ENCODE measurements around the gene LINC01488.

The LINC01488 gene

DNA sequence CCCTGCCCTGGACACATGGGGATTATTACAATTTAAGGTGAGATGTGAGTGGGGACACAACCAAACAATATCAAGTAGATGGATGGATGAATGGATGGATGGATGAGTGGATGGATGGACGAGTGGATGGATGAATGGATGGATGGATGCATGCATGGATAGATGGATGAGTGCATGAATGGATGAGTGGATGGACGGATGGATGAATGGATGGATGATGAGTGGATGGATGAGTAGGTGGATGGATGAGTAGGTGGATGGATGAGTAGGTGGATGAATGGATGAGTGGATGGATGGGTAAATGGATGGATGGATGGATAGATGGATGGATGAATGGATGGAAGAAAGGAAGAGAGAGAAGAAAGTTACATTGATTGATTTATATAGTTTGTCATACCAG is 859 bp downstream of the LINC01488 start:
- no peak for DNase-seq

DNA sequence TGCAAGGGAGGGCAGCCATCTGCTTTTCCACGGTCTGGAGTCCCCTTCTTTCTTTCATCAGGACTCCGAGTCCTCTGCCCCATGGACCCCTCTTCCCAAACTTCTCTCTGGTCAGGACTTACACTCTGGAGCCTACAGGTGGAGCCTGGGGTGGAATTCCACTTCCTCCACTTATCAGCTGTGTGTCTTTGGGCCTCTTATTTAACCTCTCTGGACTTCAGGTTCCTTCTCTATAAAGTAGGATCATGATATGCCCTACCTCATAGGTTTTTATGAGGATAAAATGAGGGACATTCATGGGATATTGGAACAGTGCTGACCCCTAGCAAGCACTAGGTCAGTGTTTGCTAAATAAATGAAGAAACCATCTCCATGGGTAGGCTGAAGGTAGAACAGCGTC is 1.7 kb downstream of the LINC01488 start:
- no peak for DNase-seq

DNA sequence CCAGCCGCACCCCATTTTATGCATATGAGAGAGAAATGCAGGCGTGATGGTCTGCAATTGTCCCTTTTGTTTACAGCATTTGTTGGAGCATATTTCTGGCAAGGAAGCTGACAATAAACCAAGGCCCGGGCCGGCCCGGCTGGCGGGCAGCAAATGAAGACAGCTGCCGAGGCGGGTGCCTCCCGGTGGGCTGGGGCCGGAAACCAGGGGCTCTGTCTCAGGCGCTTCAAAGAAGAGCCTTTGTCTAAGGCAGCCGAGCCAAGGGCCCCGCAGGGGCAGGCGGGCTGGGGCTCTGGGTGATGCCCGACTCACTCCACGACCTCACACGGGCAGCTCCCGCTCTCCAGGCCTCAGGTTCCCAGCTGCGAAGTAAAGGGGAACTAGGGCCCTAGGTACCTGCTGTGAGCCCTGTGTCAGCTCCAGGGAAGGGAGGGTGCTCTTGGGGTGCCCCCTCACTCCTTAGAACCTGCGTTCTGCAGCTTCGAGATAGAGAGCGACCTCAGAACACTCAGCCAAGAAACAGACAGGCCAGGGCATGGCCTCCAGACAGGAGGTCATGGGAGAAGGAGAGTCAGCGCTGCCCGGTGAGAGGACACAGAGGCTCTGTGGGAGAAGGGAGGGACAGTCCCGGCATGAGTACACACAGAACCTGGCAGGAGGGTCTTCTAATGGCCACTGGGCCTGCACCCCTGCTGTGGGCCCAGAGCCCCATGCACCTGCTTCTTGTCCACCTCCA is 2.4 kb downstream of the LINC01488 start:
- no peak for DNase-seq

DNA sequence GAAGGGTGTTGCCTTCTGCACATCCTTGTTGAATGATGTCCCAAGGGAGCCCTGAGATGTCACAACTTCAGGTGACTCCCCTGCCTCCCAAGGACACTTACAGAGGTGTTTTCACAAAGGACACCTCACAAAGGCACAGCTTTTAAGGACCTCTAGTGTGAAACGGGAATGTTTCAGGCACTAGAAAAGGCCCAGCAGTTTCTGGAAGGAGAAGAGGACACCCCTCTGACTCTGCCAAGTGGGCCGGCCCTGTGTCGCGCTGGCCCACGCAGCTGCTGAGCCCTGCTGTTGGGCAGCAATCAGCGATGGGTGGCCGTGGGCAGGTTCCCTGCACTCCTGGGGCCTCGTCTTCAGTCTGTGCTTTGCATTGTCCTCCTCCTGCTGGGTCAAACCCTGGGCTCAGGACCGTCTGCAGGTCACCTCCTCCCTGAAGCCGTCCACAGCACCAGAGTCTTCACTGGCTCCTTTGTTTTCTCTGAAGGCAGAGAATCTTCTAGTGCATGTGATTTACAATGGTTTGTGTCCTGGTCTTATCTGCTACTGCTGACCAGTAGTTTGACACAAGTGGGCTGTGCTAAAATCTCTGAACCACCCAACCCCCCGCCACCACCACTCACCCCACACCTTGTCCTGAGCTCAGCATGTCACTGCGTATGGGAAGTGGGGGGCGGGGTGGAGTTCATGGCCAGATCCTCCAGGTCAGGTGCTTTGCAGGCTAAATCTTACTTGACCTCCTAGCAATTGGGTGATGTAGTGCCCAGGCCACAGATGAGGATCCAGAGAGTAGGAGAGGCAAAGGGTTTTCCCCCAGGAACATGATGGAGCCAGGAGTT is 3.2 kb downstream of the LINC01488 start:
- DNase-seq = no peak

DNA sequence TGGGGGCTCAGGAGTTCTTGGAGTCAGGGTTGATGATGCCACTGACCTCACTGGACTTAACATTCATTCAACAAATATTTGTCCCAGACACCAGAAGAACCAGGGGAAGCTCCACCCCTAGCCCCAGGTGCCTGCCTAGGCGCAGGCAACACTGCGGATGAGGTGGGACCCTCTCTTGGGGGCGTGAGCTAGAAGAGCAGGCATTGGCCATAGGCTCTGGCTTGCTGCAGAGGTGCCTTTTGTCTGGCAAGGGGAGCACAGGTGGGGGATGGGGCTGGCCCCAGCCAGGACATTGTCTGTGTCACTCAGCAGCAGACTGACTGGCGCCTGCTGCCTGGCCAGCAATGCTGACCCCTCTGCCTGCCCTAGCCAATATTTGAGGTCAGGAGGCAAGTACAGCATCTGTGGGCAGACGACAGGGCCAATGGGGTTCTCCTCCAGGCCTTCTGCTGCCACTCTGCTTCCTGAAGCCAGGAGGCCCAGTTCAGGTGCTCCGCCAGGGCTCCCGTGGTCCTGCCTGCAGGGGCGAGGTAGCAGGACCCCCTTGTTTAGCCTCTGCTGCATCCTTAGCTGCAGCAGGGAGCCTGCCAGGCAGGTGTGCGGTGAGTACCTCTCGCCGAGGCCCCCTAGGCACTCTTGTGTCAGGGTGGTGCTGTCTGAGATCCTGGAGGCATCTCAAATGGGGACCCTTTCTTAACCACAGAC is 4.0 kb downstream of the LINC01488 start:
- no peak for DNase-seq

DNA sequence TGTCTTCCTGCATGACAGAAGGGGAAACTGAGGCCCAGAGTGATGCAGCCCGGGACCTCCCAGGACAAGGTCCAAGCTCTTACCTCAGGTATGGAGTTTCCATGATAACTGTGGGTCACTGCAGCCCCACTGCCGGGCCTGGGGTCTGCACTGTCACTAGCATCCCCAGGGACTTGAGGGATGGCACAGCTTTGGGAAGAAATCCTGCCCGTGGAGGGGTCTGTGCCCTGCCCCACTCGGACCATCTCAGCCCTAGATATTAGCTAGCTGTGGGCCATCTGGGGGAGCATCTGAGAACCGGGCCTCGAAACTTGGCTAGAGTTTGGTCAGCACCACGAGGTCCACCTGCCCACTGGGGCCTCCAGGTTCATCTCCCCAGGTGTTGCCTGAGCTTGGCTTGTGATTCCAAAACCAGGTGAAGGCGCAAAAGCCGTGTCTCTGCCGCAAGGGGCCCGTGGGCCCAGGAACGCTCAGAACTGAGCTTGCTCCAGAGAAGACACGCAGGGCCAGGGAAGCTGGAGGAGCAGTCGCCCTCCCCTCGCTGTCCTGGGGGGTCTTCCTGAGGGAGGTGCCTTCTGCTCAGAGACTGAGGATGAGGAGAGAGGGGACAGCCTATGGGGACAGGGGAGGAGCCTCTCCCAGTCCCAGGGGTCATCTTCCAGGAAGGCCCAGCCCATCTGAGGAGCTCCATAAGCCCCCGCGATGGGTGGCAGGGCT is 4.8 kb downstream of the LINC01488 start:
- no peak for DNase-seq

DNA sequence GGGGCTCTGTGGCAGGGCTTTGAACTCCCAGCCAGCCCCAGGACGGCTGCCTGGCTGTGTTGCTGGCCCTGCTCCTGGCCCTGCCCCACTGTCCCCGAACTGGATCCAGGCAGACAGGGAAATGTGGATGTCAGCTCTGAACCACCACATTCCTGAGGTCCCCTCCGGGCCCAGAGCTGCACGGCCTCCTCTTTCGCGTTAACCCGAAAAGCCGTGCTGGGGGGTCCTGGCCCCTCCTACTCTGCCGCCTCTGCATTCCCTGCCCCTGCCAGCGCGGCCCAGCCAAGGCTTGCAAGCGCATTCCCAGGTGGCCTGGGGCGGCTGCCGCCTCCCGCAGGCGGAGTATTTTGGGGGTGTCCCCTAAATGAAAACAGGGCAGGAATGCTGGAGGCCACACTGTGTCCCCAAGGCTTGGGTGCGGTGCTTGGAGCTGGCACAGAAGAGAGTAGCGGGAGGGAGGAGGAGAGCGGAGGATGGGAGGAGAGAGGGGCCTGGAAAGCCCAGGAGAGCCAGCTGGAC is 5.4 kb downstream of the LINC01488 start:
- no peak for DNase-seq

DNA sequence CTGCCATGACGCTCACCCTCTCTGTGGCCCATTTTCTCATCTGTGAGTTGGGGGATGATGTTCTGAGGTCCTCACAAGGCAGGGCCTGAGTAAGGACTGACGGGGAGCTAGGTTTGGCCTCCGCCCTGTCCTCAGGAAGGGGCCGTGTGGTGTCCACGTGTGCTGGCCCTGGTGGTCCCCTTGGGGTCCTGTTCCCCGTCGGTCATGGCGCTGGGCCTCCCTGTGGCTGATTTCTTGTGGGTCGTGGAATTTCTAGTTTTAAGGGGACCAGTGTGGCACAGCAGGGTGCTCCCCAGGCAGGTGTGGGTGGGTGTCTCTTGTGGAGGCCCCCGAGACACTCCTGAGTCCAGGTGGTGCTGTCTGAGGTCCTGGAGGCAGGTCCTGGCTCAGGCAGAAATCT is 5.9 kb downstream of the LINC01488 start:
- no peak for DNase-seq

DNA sequence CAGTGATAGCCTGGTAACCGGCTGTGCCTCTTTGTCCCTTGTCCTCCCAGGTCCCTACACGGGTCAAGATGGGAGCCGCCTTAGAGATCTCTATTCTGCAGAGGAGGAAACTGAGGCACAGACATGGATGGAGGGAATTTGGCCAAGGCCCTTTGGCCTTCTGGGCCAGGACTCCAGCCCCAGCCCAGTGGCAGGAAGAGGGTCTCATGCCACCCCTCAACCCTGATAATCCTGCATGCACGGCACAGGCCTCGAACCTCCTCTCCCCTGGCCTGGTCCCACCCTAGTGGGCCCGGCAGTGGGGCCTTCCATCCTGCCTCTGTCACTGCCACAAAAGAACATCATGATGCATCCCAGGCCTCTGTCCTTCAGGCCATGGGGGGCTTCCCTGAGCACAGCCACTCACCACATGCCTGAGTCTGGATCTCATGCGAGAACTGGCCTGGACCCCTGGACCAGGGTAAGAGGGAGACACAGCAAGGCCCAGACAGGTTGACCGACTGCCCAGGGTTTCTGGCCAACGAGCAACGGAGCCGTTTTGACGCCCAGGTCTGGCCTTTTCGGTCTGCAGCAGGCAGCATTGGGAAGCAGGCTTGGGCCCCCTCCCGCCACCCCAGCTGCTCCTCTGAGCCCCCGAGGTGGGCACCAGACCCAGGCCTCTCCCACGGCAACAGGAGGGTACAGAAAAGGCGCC is 6.5 kb downstream of the LINC01488 start:
- no peak for DNase-seq

DNA sequence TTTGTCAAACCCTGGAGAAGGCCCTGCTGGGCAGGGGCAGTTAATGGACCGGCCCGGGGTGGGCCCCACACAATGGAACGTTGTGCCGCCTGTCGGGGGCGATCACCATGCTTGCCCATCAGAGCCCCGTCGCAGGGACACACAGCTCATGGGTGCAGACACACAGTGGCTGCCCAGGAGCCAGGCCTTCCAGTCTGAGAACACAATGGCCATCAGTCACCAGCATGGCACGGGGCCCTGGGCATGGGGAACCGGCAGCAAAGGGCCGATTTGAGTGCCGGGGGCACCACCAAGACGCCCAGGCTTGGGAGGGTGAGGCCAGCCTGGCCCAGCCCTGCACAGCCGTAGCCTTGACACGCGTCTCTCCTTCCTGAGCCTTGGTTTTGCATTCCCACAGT is 7.1 kb downstream of the LINC01488 start:
- no peak for DNase-seq

DNA sequence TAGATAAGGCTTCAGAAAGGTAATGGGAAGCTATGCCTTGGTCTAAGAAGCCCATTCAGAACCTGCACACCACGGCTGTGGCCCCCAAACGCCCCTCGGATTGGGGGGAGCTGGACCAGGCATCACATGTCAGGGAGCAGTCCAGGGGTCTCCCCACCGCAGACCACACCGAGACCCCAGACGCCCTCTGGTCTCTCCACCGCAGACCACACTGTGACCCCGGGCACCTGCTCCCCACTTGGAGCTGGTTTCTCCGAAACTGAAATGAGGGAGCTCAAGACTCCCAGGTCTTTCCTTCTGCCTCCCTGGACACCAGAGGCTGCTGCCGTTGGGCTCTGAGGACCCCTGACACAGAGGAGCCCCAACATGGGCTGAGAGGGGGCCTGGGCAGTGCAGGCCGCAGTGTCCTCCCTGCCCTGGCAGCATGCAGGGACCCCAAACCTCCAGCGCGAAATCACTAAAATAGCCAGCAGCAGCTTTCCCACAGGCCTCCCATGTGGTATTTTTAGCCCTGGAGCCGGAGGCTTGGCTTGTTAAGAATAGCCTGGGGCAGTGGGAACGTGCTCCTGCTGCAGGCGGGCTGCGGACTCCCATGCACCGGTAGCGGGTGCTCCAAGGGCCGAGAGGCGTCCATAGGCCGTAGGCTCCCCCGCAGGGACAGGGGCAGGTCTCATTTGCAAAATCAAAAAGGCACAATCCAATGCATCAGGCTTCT is 7.7 kb downstream of the LINC01488 start:
- no peak for DNase-seq

DNA sequence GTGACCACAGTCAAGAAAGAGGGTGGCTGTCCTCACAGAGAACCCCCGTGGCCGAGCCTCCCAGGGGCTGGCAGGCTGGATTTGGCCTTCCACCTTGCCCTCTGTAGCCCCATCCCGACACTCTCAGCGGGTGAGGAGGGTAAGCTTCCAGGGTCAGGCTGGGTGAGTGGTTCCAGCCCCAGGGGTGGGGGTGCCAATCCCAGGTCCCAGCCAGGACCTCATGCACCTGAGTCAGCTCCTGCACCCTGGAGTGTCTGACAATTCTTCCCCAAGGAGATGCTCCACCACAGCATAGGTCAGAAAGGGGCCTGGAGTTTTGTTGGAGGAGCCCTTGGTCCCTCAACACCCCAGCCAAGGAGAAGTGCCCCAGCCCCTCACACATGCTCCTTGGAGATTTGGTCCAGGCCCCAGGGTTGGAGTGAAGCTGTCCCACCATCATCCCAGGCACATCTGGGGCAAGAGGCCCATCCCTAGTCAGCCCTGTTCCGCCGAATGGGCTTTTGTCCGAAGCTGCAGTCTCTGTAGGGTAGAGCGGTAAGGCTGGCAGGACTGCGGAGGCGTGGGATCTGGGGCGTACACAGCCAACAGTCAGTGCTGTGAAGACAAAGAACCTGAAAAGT is 8.4 kb downstream of the LINC01488 start:
- no peak for DNase-seq

DNA sequence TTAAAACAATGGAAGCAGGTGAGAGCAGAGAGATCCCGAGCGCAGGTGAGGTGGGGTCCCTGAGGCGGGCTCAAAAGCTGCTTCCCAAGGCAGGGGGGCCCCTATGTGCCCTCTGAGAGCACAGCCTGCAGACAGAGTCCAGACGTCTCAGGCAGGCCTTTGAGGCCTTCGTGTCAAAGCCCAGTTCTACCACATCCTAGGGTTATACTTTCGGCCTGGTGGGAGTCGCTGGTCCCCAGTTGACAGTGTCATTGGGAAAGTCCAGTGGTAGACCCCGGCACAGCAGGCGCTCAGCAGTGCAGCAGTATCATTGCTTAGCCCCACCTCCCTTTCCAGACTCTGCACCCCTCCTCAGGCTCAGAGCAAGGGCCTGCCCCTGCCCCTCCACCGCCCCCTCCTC is 9.1 kb downstream of the LINC01488 start:
- DNase-seq = no peak

DNA sequence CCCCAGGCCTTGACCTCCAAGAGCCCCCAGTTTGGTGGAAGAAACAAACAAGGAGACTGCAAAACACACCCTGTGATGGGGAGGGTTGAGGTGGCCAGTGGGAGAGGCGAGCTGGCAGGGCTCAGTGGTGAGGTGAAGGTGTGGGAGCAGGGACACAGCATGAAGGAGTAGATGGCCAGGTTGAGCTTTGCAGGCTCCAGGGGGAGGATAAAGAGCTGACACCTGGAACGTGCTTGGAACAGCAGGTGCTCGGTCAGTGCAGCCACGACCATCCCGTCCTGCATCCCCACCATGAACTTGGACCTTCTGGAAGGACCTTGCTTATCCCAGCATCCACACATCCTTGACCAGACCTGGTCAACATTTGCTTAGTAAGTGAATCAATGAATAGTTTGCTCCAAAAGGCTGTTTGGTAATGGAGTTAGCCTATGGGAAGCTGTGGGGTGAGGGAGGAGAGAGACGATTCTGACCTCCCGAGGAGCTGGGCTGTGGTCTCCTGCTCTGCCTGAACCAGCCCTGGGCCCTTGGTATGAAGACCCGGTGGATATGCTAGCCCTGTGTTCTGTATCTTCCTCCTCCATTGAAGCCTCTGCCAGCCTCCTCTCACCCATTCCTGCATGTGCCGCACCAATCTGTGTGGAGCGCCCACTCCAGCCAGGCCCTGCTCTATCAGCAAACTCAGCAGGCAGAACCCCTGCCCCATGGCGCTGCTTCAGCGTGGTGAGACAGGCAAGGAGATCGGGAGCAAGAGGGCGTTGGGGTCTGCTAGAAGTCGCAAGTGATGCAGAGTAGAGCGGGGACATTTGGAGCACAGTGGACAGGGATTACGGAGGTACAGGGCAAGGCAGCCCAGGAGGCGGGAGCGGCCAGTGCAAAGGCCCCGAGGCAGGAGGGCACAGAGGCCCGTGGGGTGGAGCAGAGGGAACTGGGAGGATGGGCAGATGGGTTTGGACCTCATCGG is 9.9 kb downstream of the LINC01488 start:
- DNase-seq = no peak

DNA sequence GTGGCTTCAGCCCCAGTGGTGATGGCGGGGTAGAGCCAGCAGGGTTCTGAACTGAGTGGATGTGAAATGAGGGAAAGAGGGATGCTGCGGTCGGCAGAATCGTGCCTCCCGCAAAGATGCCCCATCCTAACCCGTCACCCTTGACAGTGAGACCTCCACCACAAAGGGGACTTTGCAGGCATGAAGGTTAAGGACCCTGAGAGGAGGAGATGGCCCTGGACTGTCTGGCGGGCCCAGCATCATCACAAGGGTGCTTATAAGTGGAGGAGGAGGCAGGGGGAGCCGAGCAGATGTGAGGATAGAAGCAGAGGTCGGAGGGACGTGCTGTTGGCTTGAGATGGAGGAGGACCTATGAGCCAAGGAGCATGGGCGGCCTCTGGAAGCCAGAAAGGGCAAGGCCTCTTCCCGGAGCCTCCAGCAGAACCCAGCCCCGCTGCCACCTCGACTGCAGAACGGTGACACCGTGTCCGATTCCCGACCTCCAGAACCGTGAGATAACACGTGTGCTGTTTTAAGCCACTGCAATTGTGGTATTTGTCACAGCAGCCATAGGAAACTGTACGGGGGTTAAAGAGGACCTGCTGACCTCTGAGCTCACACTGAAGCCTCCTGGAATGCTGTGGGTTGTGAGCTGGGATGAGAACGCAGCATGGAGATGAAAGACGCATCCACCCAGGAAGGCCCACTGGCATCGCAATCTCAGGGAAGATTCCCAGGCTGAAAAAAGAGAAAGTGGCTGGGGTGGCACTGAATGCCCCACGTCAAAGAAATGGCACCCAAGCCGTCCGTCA is 10.9 kb downstream of the LINC01488 start:
- no peak for DNase-seq

DNA sequence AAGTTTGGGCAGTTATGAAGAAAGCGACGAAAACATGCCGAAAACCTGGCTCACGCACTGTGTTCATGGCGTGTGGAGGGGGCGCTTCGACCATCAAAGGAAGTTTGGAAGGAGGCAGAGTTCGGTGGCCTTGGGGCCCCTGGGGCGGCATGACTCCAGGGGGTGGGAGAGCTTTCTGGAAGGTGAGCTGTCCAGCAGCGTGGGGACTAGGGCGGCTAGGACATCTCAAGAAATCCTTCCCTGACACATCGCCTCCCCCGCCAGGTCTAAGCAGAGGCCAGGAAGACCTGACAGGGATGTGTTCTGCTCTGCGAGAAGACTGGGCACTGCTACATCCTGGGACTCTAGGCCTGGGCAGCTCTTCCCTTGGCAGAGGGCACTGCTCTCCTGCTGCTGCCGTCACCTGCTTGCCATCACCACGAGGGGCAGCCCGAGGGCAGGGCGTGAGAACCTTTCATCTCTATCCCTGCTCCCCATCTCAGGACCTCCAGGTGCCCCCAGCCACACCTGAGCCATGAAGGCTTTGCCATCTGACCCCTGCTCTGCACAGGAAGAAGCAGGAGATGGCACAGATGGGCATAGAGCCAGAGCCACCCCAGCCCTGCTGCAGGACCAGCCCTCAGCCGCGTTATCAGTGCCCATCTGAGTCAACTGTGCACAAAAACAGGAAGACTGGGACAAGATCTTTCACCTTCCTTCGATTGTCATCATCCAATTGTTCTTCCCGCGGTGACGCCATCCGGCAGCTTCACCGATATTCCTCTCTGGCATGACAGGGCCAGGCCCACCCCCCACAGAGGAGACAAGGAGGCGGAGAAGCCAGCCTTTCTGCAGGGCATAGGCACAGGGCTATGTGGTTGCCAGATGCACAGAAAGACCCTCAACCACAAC is 12.7 kb downstream of the LINC01488 start:
- DNase-seq = no peak

DNA sequence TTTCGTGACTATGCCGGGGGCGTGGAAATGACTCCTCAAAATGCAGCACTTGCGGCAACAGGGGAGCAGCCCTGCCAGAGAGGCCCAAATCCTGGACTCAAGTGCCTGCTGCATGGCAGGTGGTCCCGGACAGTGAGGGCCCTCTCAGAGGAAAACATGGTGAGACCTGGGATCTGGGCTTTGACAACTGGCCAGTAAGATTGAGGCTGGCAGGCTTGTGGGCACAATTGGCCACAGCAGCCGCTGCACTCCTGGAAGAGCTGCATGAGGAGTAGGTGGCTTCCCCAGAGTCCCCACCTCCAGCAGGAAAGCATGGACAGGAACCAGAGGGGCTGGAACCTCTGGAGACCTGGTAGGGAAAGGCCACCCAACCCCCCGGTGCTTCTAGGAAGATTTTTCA is 13.4 kb downstream of the LINC01488 start:
- DNase-seq = no peak
